ENCODE measurements around the gene RAB33A. TPM values are rescaled to one million over a fixed set of nuclear protein-coding genes. Genes with fewer than 3 reads are reported as not detected.
"Not testable (repeated sequence)": the region's sequence is repeated elsewhere in the genome, so short reads cannot be mapped to it uniquely, and the experiment has no call there.

The RAB33A gene
- total RNA-seq, 1 donor, result 3.0 TPM

DNA sequence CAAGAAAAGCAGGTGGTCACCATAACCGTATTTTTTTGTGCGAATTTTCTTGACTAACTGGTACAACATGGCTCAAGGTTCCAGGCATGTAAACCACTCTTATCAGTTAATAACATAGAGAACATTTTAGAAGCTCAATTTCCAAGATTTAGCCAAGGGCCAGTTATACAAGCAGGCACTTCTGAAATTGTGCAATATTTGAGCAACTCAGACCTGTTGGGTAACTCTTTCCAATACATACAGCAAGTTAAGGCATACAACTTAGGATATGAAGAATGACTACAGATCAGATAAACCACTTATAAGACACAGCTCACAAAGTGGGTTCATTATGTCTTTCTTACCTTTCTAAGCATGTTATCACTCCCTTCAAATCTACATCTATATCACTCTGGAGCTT, 53.0 kb downstream of the RAB33A start:
- peak; percentile 25 for DNase-seq (ENCODE audit: low read depth)
- H3K4me3 ChIP-seq (ENCODE audit: low read depth, low read length), result no peak overlapping the region
- TF ChIP-seq, protein P1, sequence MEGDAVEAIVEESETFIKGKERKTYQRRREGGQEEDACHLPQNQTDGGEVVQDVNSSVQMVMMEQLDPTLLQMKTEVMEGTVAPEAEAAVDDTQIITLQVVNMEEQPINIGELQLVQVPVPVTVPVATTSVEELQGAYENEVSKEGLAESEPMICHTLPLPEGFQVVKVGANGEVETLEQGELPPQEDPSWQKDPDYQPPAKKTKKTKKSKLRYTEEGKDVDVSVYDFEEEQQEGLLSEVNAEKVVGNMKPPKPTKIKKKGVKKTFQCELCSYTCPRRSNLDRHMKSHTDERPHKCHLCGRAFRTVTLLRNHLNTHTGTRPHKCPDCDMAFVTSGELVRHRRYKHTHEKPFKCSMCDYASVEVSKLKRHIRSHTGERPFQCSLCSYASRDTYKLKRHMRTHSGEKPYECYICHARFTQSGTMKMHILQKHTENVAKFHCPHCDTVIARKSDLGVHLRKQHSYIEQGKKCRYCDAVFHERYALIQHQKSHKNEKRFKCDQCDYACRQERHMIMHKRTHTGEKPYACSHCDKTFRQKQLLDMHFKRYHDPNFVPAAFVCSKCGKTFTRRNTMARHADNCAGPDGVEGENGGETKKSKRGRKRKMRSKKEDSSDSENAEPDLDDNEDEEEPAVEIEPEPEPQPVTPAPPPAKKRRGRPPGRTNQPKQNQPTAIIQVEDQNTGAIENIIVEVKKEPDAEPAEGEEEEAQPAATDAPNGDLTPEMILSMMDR (IDR thresholded peaks at IDR 0.05; ENCODE audit: insufficient read depth, low read length), result no peak

DNA sequence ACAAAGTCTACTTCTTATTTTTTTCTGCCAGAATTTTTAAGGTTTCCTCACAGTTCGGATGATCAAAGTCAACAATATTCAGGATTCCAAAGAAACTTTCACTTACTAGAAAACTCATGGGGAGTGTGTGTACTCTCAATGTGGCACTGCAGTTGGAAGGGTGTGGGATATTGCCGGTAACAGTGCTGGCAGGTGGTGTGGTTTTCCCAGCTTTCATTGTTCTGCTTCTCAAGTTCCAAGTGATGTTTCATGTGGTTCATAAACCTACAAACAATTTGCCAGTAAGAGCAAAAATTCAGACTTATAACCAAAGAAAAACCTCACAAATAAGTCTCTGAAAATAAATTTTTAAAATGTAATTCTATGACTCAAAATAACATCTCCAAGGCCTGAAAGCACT, 57.1 kb downstream of the RAB33A start:
- TF ChIP-seq, protein P1 (IDR thresholded peaks at IDR 0.05; ENCODE audit: insufficient read depth, low read length), result no peak
- no peak for DNase-seq (ENCODE audit: low read depth)

DNA sequence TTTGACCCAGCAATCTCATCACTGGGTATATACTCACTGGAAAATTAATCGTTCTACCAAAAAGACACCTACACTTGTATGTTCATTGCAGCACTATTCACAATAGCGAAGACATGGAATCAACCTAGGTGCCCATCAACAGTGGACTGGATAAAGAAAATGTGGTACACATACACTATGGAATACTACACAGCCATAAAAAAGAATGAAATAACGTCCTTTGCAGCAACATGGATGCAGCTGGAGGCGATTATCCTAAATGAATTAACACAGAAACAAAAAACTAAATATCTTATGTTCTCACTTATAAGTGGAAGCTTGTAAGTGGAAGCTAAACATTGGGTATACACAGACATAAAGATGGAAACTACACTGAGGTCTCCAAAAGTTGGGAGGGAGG, 59.4 kb downstream of the RAB33A start:
- not testable (repeated sequence) for H3K4me3 ChIP-seq (ENCODE audit: low read depth, low read length); DNase-seq (ENCODE audit: low read depth)

More for the DNA sequence above, 57.1 kb downstream of the RAB33A start:
- H3K4me3 ChIP-seq (ENCODE audit: low read depth, low read length), result no peak overlapping the region

Other genes with a start within 250 kb of the RAB33A start
- 0.49 and 1.9 TPM in 2 replicates for gene BCORL1, start 189.3 kb upstream of the RAB33A start, total RNA-seq (ENCODE audit: low replicate concordance)
- gene ELF4, start 61.5 kb upstream of the RAB33A start, total RNA-seq (ENCODE audit: low replicate concordance), result 9.6 and 16.6 TPM in 2 replicates
- gene AIFM1, start 6.1 kb upstream of the RAB33A start, total RNA-seq (ENCODE audit: low replicate concordance), result 18.1 and 20.9 TPM in 2 replicates
- gene ZNF280C, start 96.9 kb downstream of the RAB33A start, total RNA-seq (ENCODE audit: low replicate concordance), result 3.9 and 8.6 TPM in 2 replicates
- 9.3 and 17.2 TPM in 2 replicates for gene SLC25A14, start 168.0 kb downstream of the RAB33A start, total RNA-seq (ENCODE audit: low replicate concordance)
- not detected in 2 replicates for gene GPR119, start 213.7 kb downstream of the RAB33A start, total RNA-seq (ENCODE audit: low replicate concordance)
- gene RBMX2, start 230.0 kb downstream of the RAB33A start, total RNA-seq (ENCODE audit: low replicate concordance), result 24.8 and 47.8 TPM in 2 replicates

All from fibroblast of the aortic adventitia (primary cell).